Dendritic cell treated with granulocyte-macrophage colony-stimulating factor and Interleukin-4, amounts not matched to agents 40 ng/mL and 50 ng/mL, for 4 days (primary cell): Measurements from ENCODE around the gene KIAA1328.

Experiments used
- H3K27ac Mint-ChIP-seq: one replicate; pipeline ENCODE4 v1.8.0; 2022; ENCODE audit warnings: mild to moderate bottlenecking, mixed read lengths
- H3K27me3 Mint-ChIP-seq: one replicate; pipeline ENCODE4 v1.8.0; 2022; ENCODE audit warnings: mild to moderate bottlenecking, mixed read lengths
- H3K36me3 Mint-ChIP-seq: one replicate; pipeline ENCODE4 v1.8.0; 2022; ENCODE audit warnings: low read depth, mixed read lengths
- H3K4me1 Mint-ChIP-seq: one replicate; pipeline ENCODE4 v1.8.0; 2022; ENCODE audit warnings: low read depth, mixed read lengths
- H3K4me3 Mint-ChIP-seq: one replicate; pipeline ENCODE4 v1.8.0; 2022; ENCODE audit warnings: mild to moderate bottlenecking, moderate library complexity, mixed read lengths
- H3K9me3 Mint-ChIP-seq: one replicate; pipeline ENCODE4 v1.8.0; 2022; ENCODE audit warnings: mixed read lengths
- intact Hi-C: fragments of 100-400 bp; cut with micrococcal nuclease; formaldehyde crosslinking; loops from one replicate; pipeline ENCODE4 v1.15.0; 2022

Gene KIAA1328

GRCh38 chr18:36833120-36833519 lies 4.2 kb downstream of the KIAA1328 start:
- no peak overlapping the region for H3K4me3 Mint-ChIP-seq
- intact Hi-C loops: no loop called here

GRCh38 chr18:36835927-36836326 lies 7.0 kb downstream of the KIAA1328 start:
- peaks cover 28% of the 10 kb centered on the region for H3K36me3 Mint-ChIP-seq
- H3K9me3 Mint-ChIP-seq: no peaks in the 10 kb centered on the region
- intact Hi-C loops: no loop called here
- H3K4me3 Mint-ChIP-seq: no peak overlapping the region
- H3K27ac Mint-ChIP-seq: no peak overlapping the region
- H3K4me1 Mint-ChIP-seq: peaks cover 6% of the 10 kb centered on the region
- no peaks in the 10 kb centered on the region for H3K27me3 Mint-ChIP-seq

More at GRCh38 chr18:36833120-36833519, 4.2 kb downstream of the KIAA1328 start:
- Mint-ChIP-seq H3K27ac (no peak overlapping the region), H3K4me1 (peaks cover 18% of the 10 kb centered on the region), H3K9me3 (no peaks in the 10 kb centered on the region), H3K27me3 (no peaks in the 10 kb centered on the region), H3K36me3 (peaks cover 7% of the 10 kb centered on the region)

DNA sequence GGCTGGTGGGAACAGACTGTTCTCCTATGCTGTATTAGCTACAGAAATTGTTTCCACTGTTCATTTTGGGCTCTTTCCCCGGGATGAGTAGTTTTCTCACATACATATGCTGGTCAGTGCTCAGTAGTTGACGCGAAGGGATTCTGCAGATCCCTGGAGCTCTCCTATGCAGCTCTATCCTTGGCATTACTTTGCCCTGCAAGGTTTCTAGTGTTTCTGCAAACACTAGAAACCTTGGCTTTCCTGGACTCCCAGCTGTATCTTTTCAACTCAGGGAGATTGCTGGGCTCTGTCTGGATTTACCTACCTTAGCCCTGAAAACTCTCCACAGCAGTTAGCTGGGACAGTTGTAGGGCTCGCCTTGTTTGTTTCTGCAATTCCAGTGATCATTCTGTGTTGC lies 10.9 kb downstream of the KIAA1328 start:
- peaks cover 5% of the 10 kb centered on the region for H3K4me1 Mint-ChIP-seq
- intact Hi-C loops: no loop called here
- no peaks in the 10 kb centered on the region for H3K27me3 Mint-ChIP-seq

DNA sequence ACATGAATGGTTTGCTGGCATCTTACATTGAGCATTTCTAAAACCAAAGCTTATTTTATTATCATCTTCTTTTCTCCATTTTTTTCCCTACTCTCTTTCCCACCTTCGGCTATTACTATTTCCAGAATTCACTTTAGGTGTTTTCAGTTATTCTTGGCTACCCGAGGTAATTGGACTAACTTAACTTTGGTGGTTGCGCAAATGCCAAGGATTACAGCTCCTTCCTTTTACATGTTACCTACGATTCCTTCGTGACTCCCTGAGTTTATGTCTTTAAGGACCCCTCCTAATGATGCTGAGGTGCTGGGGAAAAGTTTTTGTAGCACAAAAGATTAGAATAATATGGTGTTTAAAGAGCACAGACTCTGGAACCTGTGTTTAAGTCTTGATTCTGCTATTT lies 14.3 kb downstream of the KIAA1328 start:
- Mint-ChIP-seq H3K4me3 (no peak overlapping the region), H3K9me3 (no peaks in the 10 kb centered on the region), H3K4me1 (peaks cover 5% of the 10 kb centered on the region), H3K27ac (no peak overlapping the region), H3K27me3 (no peaks in the 10 kb centered on the region), H3K36me3 (peaks cover 35% of the 10 kb centered on the region)
- intact Hi-C loops: no loop called here

More for the DNA sequence above, 10.9 kb downstream of the KIAA1328 start:
- Mint-ChIP-seq H3K9me3 (no peaks in the 10 kb centered on the region), H3K36me3 (peaks cover 35% of the 10 kb centered on the region), H3K27ac (no peak overlapping the region), H3K4me3 (no peak overlapping the region)

- intact Hi-C loops: no loop called here
- peaks cover 5% of the 10 kb centered on the region for H3K4me1 Mint-ChIP-seq
- peaks cover 29% of the 10 kb centered on the region for H3K36me3 Mint-ChIP-seq
- no peak overlapping the region for H3K27ac Mint-ChIP-seq
- H3K4me3 Mint-ChIP-seq: no peak overlapping the region
- no peaks in the 10 kb centered on the region for H3K9me3 Mint-ChIP-seq
- H3K27me3 Mint-ChIP-seq: no peaks in the 10 kb centered on the region
Measured at GRCh38 chr18:36843784-36844183, 14.9 kb downstream of the KIAA1328 start.

- Mint-ChIP-seq H3K36me3 (peaks cover 14% of the 10 kb centered on the region), H3K4me1 (no peaks in the 10 kb centered on the region)
- intact Hi-C loops: no loop called here
Measured at GRCh38 chr18:36848609-36849008, 19.7 kb downstream of the KIAA1328 start.

DNA sequence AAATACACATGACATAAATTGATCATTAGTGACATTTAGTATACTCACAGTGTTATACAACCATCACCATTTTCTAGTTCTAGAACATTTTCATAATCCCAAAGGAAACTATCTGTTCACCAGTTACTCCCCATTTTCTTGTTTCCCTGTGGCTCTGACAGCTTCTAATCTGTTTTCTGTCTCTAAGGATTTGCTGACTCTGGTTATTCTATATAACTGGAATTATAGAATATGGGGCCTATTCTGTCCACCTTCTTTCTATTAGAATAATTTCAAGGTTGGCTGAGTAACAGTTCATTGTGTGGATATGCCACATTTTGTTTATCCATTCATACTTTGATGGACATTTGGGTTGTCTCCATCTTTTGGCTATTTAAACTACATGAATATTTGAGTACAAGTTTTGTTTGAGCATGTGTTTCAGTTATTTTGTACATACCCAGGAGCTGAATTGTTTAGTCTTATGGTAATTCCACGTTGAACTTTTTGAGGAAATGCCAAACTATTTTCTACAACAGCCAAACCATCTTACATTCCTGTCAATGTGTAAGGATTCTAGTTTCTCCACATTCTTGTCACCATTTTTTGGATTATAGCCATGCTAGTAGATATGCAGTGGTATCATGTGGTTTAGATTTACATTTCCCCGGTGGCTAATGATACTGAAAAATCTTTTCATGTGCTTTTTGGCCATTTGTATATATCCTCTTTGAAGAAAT lies 20.5 kb downstream of the KIAA1328 start:
- Mint-ChIP-seq H3K4me1 (no peaks in the 10 kb centered on the region), H3K4me3 (no peak overlapping the region), H3K27ac (no peak overlapping the region), H3K27me3 (no peaks in the 10 kb centered on the region), H3K36me3 (peaks cover 14% of the 10 kb centered on the region), H3K9me3 (peaks cover 16% of the 10 kb centered on the region)
- intact Hi-C loops: no loop called here

More at GRCh38 chr18:36848609-36849008, 19.7 kb downstream of the KIAA1328 start:
- Mint-ChIP-seq H3K27ac (no peak overlapping the region), H3K9me3 (peaks cover 16% of the 10 kb centered on the region), H3K4me3 (no peak overlapping the region), H3K27me3 (no peaks in the 10 kb centered on the region)

DNA sequence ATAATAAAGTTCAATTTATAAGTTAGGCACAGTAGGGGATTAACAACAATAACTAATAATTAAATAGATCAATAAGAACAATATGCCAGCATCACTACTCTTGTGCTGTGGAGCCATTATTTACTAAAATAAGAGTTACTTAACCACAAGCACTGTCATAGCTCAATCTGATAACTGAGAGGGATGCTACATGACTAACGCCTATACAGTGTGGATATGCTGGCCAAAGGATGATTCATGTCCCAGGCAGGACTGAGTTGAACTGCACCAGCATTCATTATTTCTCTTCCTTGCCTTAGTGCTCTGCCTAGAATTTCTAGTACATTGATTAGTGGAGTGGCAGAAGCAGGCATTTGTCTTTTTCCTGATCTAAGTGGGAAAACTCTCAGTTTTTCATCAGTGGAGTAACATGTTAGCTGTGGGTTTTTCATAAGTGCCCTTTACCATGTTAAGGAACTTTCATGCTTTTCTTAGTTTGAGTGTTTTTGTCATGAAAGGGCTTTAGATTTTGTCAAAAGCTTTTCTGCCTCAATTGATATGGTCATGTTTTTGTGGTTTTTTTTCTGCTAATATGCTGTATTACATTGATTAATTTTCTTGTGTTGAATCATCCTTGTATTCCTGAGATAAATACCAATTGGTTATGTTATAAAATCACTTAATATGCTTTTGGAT lies 21.7 kb downstream of the KIAA1328 start:
- H3K4me1 Mint-ChIP-seq: no peaks in the 10 kb centered on the region
- intact Hi-C loops: no loop called here
- peaks cover 14% of the 10 kb centered on the region for H3K36me3 Mint-ChIP-seq
- H3K9me3 Mint-ChIP-seq: peaks cover 16% of the 10 kb centered on the region
- H3K4me3 Mint-ChIP-seq: no peak overlapping the region
- no peaks in the 10 kb centered on the region for H3K27me3 Mint-ChIP-seq
- no peak overlapping the region for H3K27ac Mint-ChIP-seq

GRCh38 chr18:36851202-36851590 lies 22.3 kb downstream of the KIAA1328 start:
- Mint-ChIP-seq H3K27ac (no peak overlapping the region), H3K27me3 (no peaks in the 10 kb centered on the region), H3K4me1 (no peaks in the 10 kb centered on the region), H3K36me3 (peaks cover 17% of the 10 kb centered on the region), H3K4me3 (no peak overlapping the region), H3K9me3 (peaks cover 16% of the 10 kb centered on the region)
- intact Hi-C loops: no loop called here

DNA sequence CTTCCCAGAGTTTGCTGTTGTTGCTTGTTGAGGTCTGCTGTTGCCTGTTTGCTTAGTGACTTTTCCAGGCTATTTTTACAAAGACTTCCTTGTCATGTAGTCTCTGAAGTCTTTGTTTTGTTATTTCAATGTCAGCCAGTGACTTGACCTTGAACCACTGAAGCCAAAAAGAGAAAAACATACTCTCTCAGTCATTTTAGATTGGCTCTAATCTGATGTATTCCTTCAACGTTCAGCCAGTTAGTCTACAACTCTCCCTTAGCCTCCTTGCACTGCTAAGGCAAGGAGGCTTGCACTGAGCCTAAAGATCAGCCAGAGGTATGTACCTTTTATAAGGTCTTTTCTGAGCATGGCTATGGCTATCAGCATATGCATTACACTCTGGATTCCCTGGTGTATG lies 27.9 kb downstream of the KIAA1328 start:
- Mint-ChIP-seq H3K36me3 (peaks cover 16% of the 10 kb centered on the region), H3K9me3 (peaks cover 11% of the 10 kb centered on the region), H3K27ac (no peak overlapping the region), H3K4me3 (no peak overlapping the region), H3K4me1 (no peaks in the 10 kb centered on the region), H3K27me3 (no peaks in the 10 kb centered on the region)
- intact Hi-C loops: no loop called here

GRCh38 chr18:36862182-36862581 lies 33.3 kb downstream of the KIAA1328 start:
- Mint-ChIP-seq H3K9me3 (no peaks in the 10 kb centered on the region), H3K36me3 (peaks cover 5% of the 10 kb centered on the region), H3K4me1 (no peaks in the 10 kb centered on the region), H3K27me3 (no peaks in the 10 kb centered on the region), H3K4me3 (no peak overlapping the region), H3K27ac (no peak overlapping the region)
- intact Hi-C loops: no loop called here

DNA sequence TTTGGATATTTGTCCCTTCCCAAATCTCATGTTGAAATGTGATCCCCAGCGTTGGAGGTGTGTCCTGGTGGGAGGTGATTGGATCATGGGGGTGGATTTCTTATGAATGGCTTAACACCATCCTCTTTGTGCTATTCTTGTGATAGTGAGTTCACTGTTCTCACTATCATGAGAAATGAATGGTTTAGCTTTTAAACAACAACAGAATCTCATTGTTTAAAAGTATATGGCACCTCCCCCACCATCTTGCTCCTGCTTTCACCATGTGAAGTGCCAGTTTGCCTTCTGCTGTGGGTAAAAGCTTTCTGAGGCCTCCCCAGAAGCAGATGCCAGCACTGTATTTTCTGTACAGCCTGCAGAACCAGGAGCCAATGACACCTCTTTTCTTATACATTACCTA lies 38.1 kb downstream of the KIAA1328 start:
- H3K27ac Mint-ChIP-seq: no peak overlapping the region
- intact Hi-C loops: no loop called here
- H3K9me3 Mint-ChIP-seq: no peaks in the 10 kb centered on the region
- peaks cover 5% of the 10 kb centered on the region for H3K36me3 Mint-ChIP-seq
- H3K27me3 Mint-ChIP-seq: no peaks in the 10 kb centered on the region
- H3K4me1 Mint-ChIP-seq: no peaks in the 10 kb centered on the region
- no peak overlapping the region for H3K4me3 Mint-ChIP-seq

- no peak overlapping the region for H3K27ac Mint-ChIP-seq
- H3K4me1 Mint-ChIP-seq: no peaks in the 10 kb centered on the region
- H3K9me3 Mint-ChIP-seq: peaks cover 8% of the 10 kb centered on the region
- no peak overlapping the region for H3K4me3 Mint-ChIP-seq
- no peaks in the 10 kb centered on the region for H3K27me3 Mint-ChIP-seq
- intact Hi-C loops: no loop called here
- no peaks in the 10 kb centered on the region for H3K36me3 Mint-ChIP-seq
Measured at GRCh38 chr18:36871801-36872200, 42.9 kb downstream of the KIAA1328 start.

- Mint-ChIP-seq H3K4me1 (no peaks in the 10 kb centered on the region), H3K9me3 (peaks cover 13% of the 10 kb centered on the region), H3K4me3 (no peak overlapping the region), H3K27me3 (no peaks in the 10 kb centered on the region), H3K36me3 (no peaks in the 10 kb centered on the region), H3K27ac (no peak overlapping the region)
- intact Hi-C loops: no loop called here
Measured at GRCh38 chr18:36872329-36872728, 43.4 kb downstream of the KIAA1328 start.
